Mesenchymal stem cell (in vitro differentiated cells and primary cell): ENCODE measurements around the gene CROCC.
"Not testable (repeated sequence)": the region's sequence is repeated elsewhere in the genome, so short reads cannot be mapped to it uniquely, and the experiment has no call there.

ENCODE experiments used
- DNase-seq: peaks from one replicate; pipeline ENCODE4 v3.0.0-alpha.2; 2013
- H2AFZ ChIP-seq: one replicate; pipeline ENCODE4 v1.6.1; 2013; ENCODE audit warnings: low read depth, mild to moderate bottlenecking, control low read depth, inconsistent platforms, low read length, moderate library complexity
- H2AK5ac ChIP-seq: 2 replicates; pipeline ENCODE4 v1.6.1; 2013; ENCODE audit warnings: low read length, moderate library complexity, mild to moderate bottlenecking, inconsistent platforms; ENCODE audit not compliant: severe bottlenecking
- H2BK120ac ChIP-seq: one replicate; pipeline ENCODE4 v1.6.1; 2013; ENCODE audit warnings: low read depth, mild to moderate bottlenecking, inconsistent platforms, low read length, moderate library complexity
- H2BK12ac ChIP-seq, 2 experiments: one replicate each; pipeline ENCODE4 v1.6.1; 2013; ENCODE audit warnings: inconsistent platforms in 2 of 2, low read length in 2 of 2, mild to moderate bottlenecking in 2 of 2, moderate library complexity in 2 of 2, control low read depth in 1 of 2
- H2BK15ac ChIP-seq: one replicate; pipeline ENCODE4 v1.6.1; 2013; ENCODE audit warnings: mild to moderate bottlenecking, low read depth, inconsistent platforms; ENCODE audit not compliant: poor library complexity, severe bottlenecking
- H2BK5ac ChIP-seq: 2 replicates; pipeline ENCODE4 v1.6.1; 2013; ENCODE audit warnings: low read depth, mild to moderate bottlenecking, low read length, control low read depth, inconsistent platforms; ENCODE audit not compliant: poor library complexity, severe bottlenecking
- H3K14ac ChIP-seq, 2 experiments: one replicate each; pipeline ENCODE4 v1.6.1; 2013; ENCODE audit warnings: inconsistent platforms in 2 of 2, low read length in 2 of 2, control low read depth in 1 of 2, mild to moderate bottlenecking in 1 of 2, moderate library complexity in 1 of 2
- H3K18ac ChIP-seq, 2 experiments: one replicate each; pipeline ENCODE4 v1.6.1; 2013; ENCODE audit warnings: inconsistent platforms in 2 of 2, low read length in 2 of 2, control low read depth in 1 of 2, low read depth in 1 of 2, mild to moderate bottlenecking in 1 of 2
- H3K23ac ChIP-seq, 2 experiments: one replicate each; pipeline ENCODE4 v1.6.1; 2013; ENCODE audit warnings: inconsistent platforms in 2 of 2, low read length in 2 of 2, mild to moderate bottlenecking in 2 of 2, moderate library complexity in 2 of 2, control low read depth in 1 of 2
- H3K27ac ChIP-seq: 2 replicates; pipeline ENCODE4 v1.5.1; 2013; ENCODE audit warnings: mild to moderate bottlenecking, moderate library complexity, low read length, control low read depth, inconsistent platforms; ENCODE audit not compliant: poor library complexity, severe bottlenecking
- H3K27me3 ChIP-seq, 2 experiments: 2 replicates each; pipeline versions ENCODE4 v1.6.1 to v1.7.0; 2013; ENCODE audit warnings: low read length in 2 of 2, mild to moderate bottlenecking in 2 of 2, moderate library complexity in 2 of 2, control low read depth in 1 of 2, inconsistent platforms in 1 of 2; ENCODE audit not compliant: control insufficient read depth in 1 of 2, insufficient read depth in 1 of 2
- H3K36me3 ChIP-seq, 2 experiments: 2 replicates each; pipeline versions ENCODE4 v1.6.1 to v1.7.0; 2013; ENCODE audit warnings: low read length in 2 of 2, control low read depth in 1 of 2, inconsistent platforms in 1 of 2, low read depth in 1 of 2, mild to moderate bottlenecking in 1 of 2; ENCODE audit not compliant: insufficient read depth in 2 of 2, control insufficient read depth in 1 of 2
- H3K4ac ChIP-seq, 2 experiments: one replicate each; pipeline ENCODE4 v1.6.1; 2013; ENCODE audit warnings: inconsistent platforms in 2 of 2, low read length in 2 of 2, mild to moderate bottlenecking in 2 of 2, moderate library complexity in 2 of 2, control low read depth in 1 of 2, low read depth in 1 of 2
- H3K4me1 ChIP-seq: 2 replicates; pipeline ENCODE4 v1.6.1; 2013; ENCODE audit warnings: low read depth, low read length, control low read depth; ENCODE audit not compliant: control insufficient read depth, insufficient read depth
- H3K4me2 ChIP-seq: 2 replicates; pipeline ENCODE4 v1.6.1; 2013; ENCODE audit warnings: low read length, mild to moderate bottlenecking, inconsistent platforms; ENCODE audit not compliant: poor library complexity, severe bottlenecking
- H3K4me3 ChIP-seq, 2 experiments: 2 replicates each; pipeline versions ENCODE4 v1.5.1 to v1.7.0; 2013; ENCODE audit warnings: low read length in 2 of 2, mild to moderate bottlenecking in 2 of 2, control low read depth in 1 of 2, low read depth in 1 of 2; ENCODE audit not compliant: insufficient read depth in 1 of 2
- H3K79me1 ChIP-seq: replicated peaks from 2 replicates; pipeline ENCODE4 v1.6.1; 2013; ENCODE audit warnings: mild to moderate bottlenecking, control low read depth, low read length, inconsistent platforms; ENCODE audit not compliant: poor library complexity, severe bottlenecking
- H3K9ac ChIP-seq: 2 replicates; pipeline ENCODE4 v1.7.0; 2013; ENCODE audit warnings: mild to moderate bottlenecking, low read length, moderate library complexity
- H3K9me3 ChIP-seq: 2 replicates; pipeline ENCODE4 v1.7.0; 2013; ENCODE audit warnings: mild to moderate bottlenecking, low read length; ENCODE audit not compliant: control insufficient read depth
- H4K8ac ChIP-seq: one replicate; pipeline ENCODE4 v1.6.1; 2013; ENCODE audit warnings: inconsistent platforms, mild to moderate bottlenecking, low read length, moderate library complexity
- H4K91ac ChIP-seq: one replicate; pipeline ENCODE4 v1.6.1; 2013; ENCODE audit warnings: mild to moderate bottlenecking, low read length, inconsistent platforms
- WGBS: methylation state at CpG from one replicate; pipeline ENCODE4 v1.1.7; 2013; ENCODE audit warnings: mixed read lengths; 5-methylcytosine and 5-hydroxymethylcytosine counted together

CROCC gene

GRCh38 chr1:16946185-16946584 lies 24.5 kb downstream of the CROCC start:
- H3K9ac ChIP-seq, H2AFZ ChIP-seq, DNase-seq, H3K27ac ChIP-seq, H3K23ac ChIP-seq, H3K14ac ChIP-seq, H3K4me2 ChIP-seq, H2BK12ac ChIP-seq, H2BK120ac ChIP-seq, H3K27me3 ChIP-seq, H3K4ac ChIP-seq, H3K18ac ChIP-seq, H4K8ac ChIP-seq, H3K9me3 ChIP-seq, H4K91ac ChIP-seq, H2BK5ac ChIP-seq, H3K4me3 ChIP-seq, H3K79me1 ChIP-seq, H2BK15ac ChIP-seq, H2AK5ac ChIP-seq: not testable (repeated sequence)
- peaks cover 15% of the 10 kb centered on the region for H3K4me1 ChIP-seq
- H3K36me3 ChIP-seq, result peaks cover 4 to 26% of the 10 kb centered on the region in 2 experiments
- 98% methylated on average over 9 of the region's 13 CpGs for WGBS

GRCh38 chr1:16946646-16947045 lies 24.9 kb downstream of the CROCC start:
- Histone ChIP-seq H3K9me3 (no peaks in the 10 kb centered on the region), H3K4me2 (no peak overlapping the region), H3K27ac (no peak overlapping the region), H4K91ac (no peak overlapping the region), H3K4me1 (peaks cover 15% of the 10 kb centered on the region), H4K8ac (no peak overlapping the region), H3K27me3 (no peaks in the 10 kb centered on the region), H3K18ac (no peak overlapping the region), H3K14ac (no peak overlapping the region), H3K23ac (no peak overlapping the region), H3K79me1 (no peaks in the 10 kb centered on the region), H2BK12ac (no peak overlapping the region), H2AK5ac (no peak overlapping the region), H2BK5ac (no peak overlapping the region), H3K4ac (no peak overlapping the region), H3K4me3 (no peak overlapping the region), H3K36me3 (peaks cover 4 to 26% of the 10 kb centered on the region in 2 experiments), H2BK15ac (no peak overlapping the region), H3K9ac (no peak overlapping the region), H2AFZ (no peak overlapping the region), H2BK120ac (no peak overlapping the region)
- no peak for DNase-seq
- 92% methylated on average over 16 of the region's 19 CpGs for WGBS

- not testable (repeated sequence) for H4K8ac ChIP-seq, H2BK12ac ChIP-seq, H3K79me1 ChIP-seq, H4K91ac ChIP-seq, H3K23ac ChIP-seq, H3K14ac ChIP-seq, H3K18ac ChIP-seq, H2AFZ ChIP-seq, H3K4me2 ChIP-seq, H3K4ac ChIP-seq, H2BK15ac ChIP-seq, H3K9me3 ChIP-seq, H2BK5ac ChIP-seq, H3K4me3 ChIP-seq, H2AK5ac ChIP-seq, H3K9ac ChIP-seq, H2BK120ac ChIP-seq, H3K27me3 ChIP-seq, DNase-seq
- peak overlapping the region; percentile 11 for H3K27ac ChIP-seq
- H3K4me1 ChIP-seq, result peaks cover 19% of the 10 kb centered on the region
- H3K36me3 ChIP-seq, result peaks cover 4 to 26% of the 10 kb centered on the region in 2 experiments
- WGBS, result 92% methylated on average over 25 of the region's 26 CpGs
Measured at GRCh38 chr1:16948282-16948891, 26.7 kb downstream of the CROCC start.

DNA sequence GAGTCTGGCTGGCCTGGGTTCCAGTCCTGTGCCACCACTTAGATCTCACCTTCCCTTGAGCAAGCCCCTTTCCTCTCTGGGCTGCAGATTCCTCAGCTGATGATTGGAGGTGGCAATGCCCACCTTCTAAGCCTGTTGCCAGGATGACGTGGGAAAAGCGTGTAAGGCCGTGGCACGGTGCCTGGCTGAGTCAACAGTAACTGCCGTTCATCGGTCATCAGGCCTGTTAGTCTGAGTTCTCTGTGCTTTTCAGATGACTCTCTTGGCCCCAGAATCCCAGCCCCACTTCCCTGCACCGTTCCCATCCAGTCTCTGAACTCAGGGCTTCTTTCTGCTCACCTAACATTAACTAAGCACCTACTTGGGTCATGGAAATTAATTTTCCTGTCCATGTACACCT lies 27.3 kb downstream of the CROCC start:
- H3K4me2 ChIP-seq, H4K91ac ChIP-seq, DNase-seq, H2AK5ac ChIP-seq, H4K8ac ChIP-seq, H3K4ac ChIP-seq, H2BK15ac ChIP-seq, H2BK5ac ChIP-seq, H3K9me3 ChIP-seq, H2AFZ ChIP-seq, H3K27me3 ChIP-seq, H3K4me3 ChIP-seq, H3K18ac ChIP-seq, H3K23ac ChIP-seq, H3K14ac ChIP-seq, H2BK120ac ChIP-seq, H3K79me1 ChIP-seq, H2BK12ac ChIP-seq, H3K27ac ChIP-seq: not testable (repeated sequence)
- H3K36me3 ChIP-seq, result peaks cover 4 to 20% of the 10 kb centered on the region in 2 experiments
- H3K9ac ChIP-seq, result peak overlapping the region; percentile 53
- peaks cover 18% of the 10 kb centered on the region for H3K4me1 ChIP-seq
- 93% methylated on average over 7 of the region's 7 CpGs for WGBS
